GM12875 (cell line): ENCODE measurements around the gene IQSEC1.

Source experiments
- H3K4me3 ChIP-seq: one replicate; pipeline ENCODE4 v1.5.1; 2011; ENCODE audit warnings: low read depth, low read length, control low read depth
- CTCF ChIP-seq: IDR thresholded peaks from 2 replicates; pipeline ENCODE4 v1.5.1; 2011; ENCODE audit warnings: low read depth, mild to moderate bottlenecking, control low read depth, inconsistent platforms, low read length, moderate library complexity, borderline replicate concordance; ENCODE audit not compliant: insufficient read depth

The IQSEC1 gene

GRCh38 chr3:12886736-12887135, 186.5 kb downstream of the IQSEC1 start:
- H3K4me3 ChIP-seq: no peak overlapping the region
- TF ChIP-seq CTCF: no peak

GRCh38 chr3:12886106-12886679, 187.0 kb downstream of the IQSEC1 start:
- H3K4me3 ChIP-seq: peak overlapping the region; percentile 21
- no peak for TF ChIP-seq CTCF

- no peak for TF ChIP-seq CTCF
- H3K4me3 ChIP-seq: no peak overlapping the region
Observed at GRCh38 chr3:12885583-12885930, 187.7 kb downstream of the IQSEC1 start.

GRCh38 chr3:12884790-12885582, 188.2 kb downstream of the IQSEC1 start:
- TF ChIP-seq CTCF: no peak
- no peak overlapping the region for H3K4me3 ChIP-seq

GRCh38 chr3:12884186-12884680, 189.0 kb downstream of the IQSEC1 start:
- no peak for TF ChIP-seq CTCF
- no peak overlapping the region for H3K4me3 ChIP-seq

GRCh38 chr3:12882336-12883310, 190.6 kb downstream of the IQSEC1 start:
- no peak for TF ChIP-seq CTCF
- H3K4me3 ChIP-seq: no peak overlapping the region
